ENCODE data around the gene TRAPPC10.

Gene TRAPPC10

DNA sequence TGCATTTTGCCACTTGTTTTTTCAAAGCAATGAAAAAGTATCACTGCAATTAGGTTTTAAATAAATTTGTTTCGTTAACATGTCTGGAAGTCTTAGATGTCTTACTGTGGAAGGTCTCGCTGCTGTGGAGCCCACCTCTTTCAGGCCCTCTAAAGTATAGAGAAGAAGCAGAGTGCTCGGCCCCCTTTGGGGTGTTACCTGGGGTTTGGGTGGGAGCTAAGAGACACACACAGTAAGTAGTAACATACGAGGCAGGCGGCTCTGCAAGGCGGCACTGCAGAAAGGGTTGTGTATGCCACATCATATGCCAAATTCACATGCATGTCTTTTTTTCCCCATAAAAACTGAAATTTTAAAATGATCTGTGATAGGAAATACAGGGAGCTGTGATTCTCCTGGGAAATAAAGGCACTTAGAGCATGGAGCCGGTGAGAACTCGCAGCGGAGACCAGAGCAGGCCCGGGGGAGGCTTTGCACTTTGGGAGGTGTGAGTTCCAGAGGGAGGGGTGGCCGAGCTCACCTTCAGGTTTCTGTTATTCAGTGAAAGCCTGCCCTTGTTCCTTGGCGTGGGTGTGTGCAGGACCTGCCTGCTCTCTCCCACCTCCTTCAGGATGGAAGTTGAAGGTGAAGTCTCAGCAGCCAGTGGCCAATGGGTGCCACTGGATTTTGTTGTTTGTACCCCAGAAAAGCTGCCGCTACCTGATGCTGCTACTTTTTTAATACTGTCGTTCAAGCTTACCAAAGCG, 59.4 kb downstream of the TRAPPC10 start:
- Histone ChIP-seq H3K14ac (ENCODE audit: low read length) (no peak overlapping the region), H4K91ac (ENCODE audit: low read depth, low read length) (no peak overlapping the region), H3K79me1 (ENCODE audit: low read length) (no peaks in the 10 kb centered on the region), H4K8ac (ENCODE audit: low read depth, low read length) (no peak overlapping the region), H3K36me3 (ENCODE audit: control insufficient read depth in 1 of 2, insufficient read depth in 2 of 2, low read length in 2 of 2) (peaks cover 29 to 32% of the 10 kb centered on the region in 2 experiments), H3K4ac (ENCODE audit: low read depth, low read length) (no peak overlapping the region), H2BK120ac (ENCODE audit: insufficient read depth, low read length, poor library complexity) (no peak overlapping the region), H4K12ac (ENCODE audit: low read depth, low read length) (no peak overlapping the region), H3K23ac (ENCODE audit: low read length) (no peak overlapping the region), H3K18ac (ENCODE audit: low read length) (no peak overlapping the region), H3K4me3 (ENCODE audit: low read depth, low read length) (no peak overlapping the region), H2BK5ac (ENCODE audit: low read depth, low read length, poor library complexity) (no peak overlapping the region), H2BK12ac (ENCODE audit: low read length) (no peak overlapping the region), H3K27me3 (ENCODE audit: insufficient read depth, low read length) (no peaks in the 10 kb centered on the region), H3K27ac (ENCODE audit: low read depth, low read length) (no peak overlapping the region), H3K4me1 (ENCODE audit: control insufficient read depth in 1 of 2, insufficient read depth in 2 of 2, low read length in 2 of 2) (no peaks in the 10 kb centered on the region), H2AFZ (ENCODE audit: insufficient read depth, low read length, poor library complexity) (no peak overlapping the region), H3K9ac (ENCODE audit: low read length) (no peak overlapping the region), H2AK5ac (ENCODE audit: low read length) (no peak overlapping the region), H3K9me3 (ENCODE audit: insufficient read depth, low read depth, low read length) (no peaks in the 10 kb centered on the region), H3K79me2 (ENCODE audit: control insufficient read depth, insufficient read depth, low read length, poor library complexity) (no peaks in the 10 kb centered on the region), H3K4me2 (ENCODE audit: low read length) (no peak overlapping the region)
- no CpG with 5 or more reads among the region's 15 CpGs for WGBS (ENCODE audit: extremely low coverage, insufficient coverage, insufficient read length)
- no peak for DNase-seq

- H3K4me2 ChIP-seq (ENCODE audit: low read length): no peak overlapping the region
- H4K8ac ChIP-seq (ENCODE audit: low read depth, low read length): no peak overlapping the region
- H3K18ac ChIP-seq (ENCODE audit: low read length): no peak overlapping the region
- peaks cover 27 to 31% of the 10 kb centered on the region in 2 experiments for H3K36me3 ChIP-seq (ENCODE audit: control insufficient read depth in 1 of 2, insufficient read depth in 2 of 2, low read length in 2 of 2)
- H3K27ac ChIP-seq (ENCODE audit: low read depth, low read length): no peak overlapping the region
- no peak overlapping the region for H2BK120ac ChIP-seq (ENCODE audit: insufficient read depth, low read length, poor library complexity)
- no peak overlapping the region for H3K9ac ChIP-seq (ENCODE audit: low read length)
- no peak overlapping the region for H4K91ac ChIP-seq (ENCODE audit: low read depth, low read length)
- no peak overlapping the region for H3K4me3 ChIP-seq (ENCODE audit: low read depth, low read length)
- no CpG with 5 or more reads among the region's 15 CpGs for WGBS (ENCODE audit: extremely low coverage, insufficient coverage, insufficient read length)
- no peaks in the 10 kb centered on the region for H3K27me3 ChIP-seq (ENCODE audit: insufficient read depth, low read length)
- no peaks in the 10 kb centered on the region for H3K79me2 ChIP-seq (ENCODE audit: control insufficient read depth, insufficient read depth, low read length, poor library complexity)
- H3K79me1 ChIP-seq (ENCODE audit: low read length): no peaks in the 10 kb centered on the region
- H3K4me1 ChIP-seq (ENCODE audit: control insufficient read depth in 1 of 2, insufficient read depth in 2 of 2, low read length in 2 of 2): no peaks in the 10 kb centered on the region
- no peak overlapping the region for H3K14ac ChIP-seq (ENCODE audit: low read length)
- no peak overlapping the region for H4K12ac ChIP-seq (ENCODE audit: low read depth, low read length)
- DNase-seq: peak in 1 of 2 donors; percentile 6
- H2AFZ ChIP-seq (ENCODE audit: insufficient read depth, low read length, poor library complexity): no peak overlapping the region
- H2AK5ac ChIP-seq (ENCODE audit: low read length): no peak overlapping the region
- no peak overlapping the region for H2BK12ac ChIP-seq (ENCODE audit: low read length)
- no peak overlapping the region for H3K23ac ChIP-seq (ENCODE audit: low read length)
- no peak overlapping the region for H3K4ac ChIP-seq (ENCODE audit: low read depth, low read length)
- H3K9me3 ChIP-seq (ENCODE audit: insufficient read depth, low read depth, low read length): no peaks in the 10 kb centered on the region
- no peak overlapping the region for H2BK5ac ChIP-seq (ENCODE audit: low read depth, low read length, poor library complexity)
Measured at GRCh38 chr21:44072111-44072510, 60.0 kb downstream of the TRAPPC10 start.

- H3K36me3 ChIP-seq (ENCODE audit: control insufficient read depth in 1 of 2, insufficient read depth in 2 of 2, low read length in 2 of 2): peaks cover 30% of the 10 kb centered on the region in 2 experiments
- no peaks in the 10 kb centered on the region for H3K27me3 ChIP-seq (ENCODE audit: insufficient read depth, low read length)
- H3K14ac ChIP-seq (ENCODE audit: low read length): no peak overlapping the region
- H3K79me2 ChIP-seq (ENCODE audit: control insufficient read depth, insufficient read depth, low read length, poor library complexity): no peaks in the 10 kb centered on the region
- H2BK12ac ChIP-seq (ENCODE audit: low read length): no peak overlapping the region
- H4K91ac ChIP-seq (ENCODE audit: low read depth, low read length): no peak overlapping the region
- H2AK5ac ChIP-seq (ENCODE audit: low read length): no peak overlapping the region
- H2BK5ac ChIP-seq (ENCODE audit: low read depth, low read length, poor library complexity): no peak overlapping the region
- no peak overlapping the region for H3K9ac ChIP-seq (ENCODE audit: low read length)
- no peaks in the 10 kb centered on the region for H3K79me1 ChIP-seq (ENCODE audit: low read length)
- no peak overlapping the region for H4K8ac ChIP-seq (ENCODE audit: low read depth, low read length)
- no peaks in the 10 kb centered on the region for H3K9me3 ChIP-seq (ENCODE audit: insufficient read depth, low read depth, low read length)
- no peak overlapping the region for H2AFZ ChIP-seq (ENCODE audit: insufficient read depth, low read length, poor library complexity)
- H3K4me2 ChIP-seq (ENCODE audit: low read length): no peak overlapping the region
- H3K4ac ChIP-seq (ENCODE audit: low read depth, low read length): no peak overlapping the region
- no peaks in the 10 kb centered on the region for H3K4me1 ChIP-seq (ENCODE audit: control insufficient read depth in 1 of 2, insufficient read depth in 2 of 2, low read length in 2 of 2)
- no peak overlapping the region for H3K27ac ChIP-seq (ENCODE audit: low read depth, low read length)
- H3K4me3 ChIP-seq (ENCODE audit: low read depth, low read length): no peak overlapping the region
- no CpG with 5 or more reads among the region's 11 CpGs for WGBS (ENCODE audit: extremely low coverage, insufficient coverage, insufficient read length)
- H4K12ac ChIP-seq (ENCODE audit: low read depth, low read length): no peak overlapping the region
- H3K23ac ChIP-seq (ENCODE audit: low read length): no peak overlapping the region
- no peak overlapping the region for H2BK120ac ChIP-seq (ENCODE audit: insufficient read depth, low read length, poor library complexity)
- no peak for DNase-seq
- no peak overlapping the region for H3K18ac ChIP-seq (ENCODE audit: low read length)
Measured at GRCh38 chr21:44074315-44074958, 62.3 kb downstream of the TRAPPC10 start.

DNA sequence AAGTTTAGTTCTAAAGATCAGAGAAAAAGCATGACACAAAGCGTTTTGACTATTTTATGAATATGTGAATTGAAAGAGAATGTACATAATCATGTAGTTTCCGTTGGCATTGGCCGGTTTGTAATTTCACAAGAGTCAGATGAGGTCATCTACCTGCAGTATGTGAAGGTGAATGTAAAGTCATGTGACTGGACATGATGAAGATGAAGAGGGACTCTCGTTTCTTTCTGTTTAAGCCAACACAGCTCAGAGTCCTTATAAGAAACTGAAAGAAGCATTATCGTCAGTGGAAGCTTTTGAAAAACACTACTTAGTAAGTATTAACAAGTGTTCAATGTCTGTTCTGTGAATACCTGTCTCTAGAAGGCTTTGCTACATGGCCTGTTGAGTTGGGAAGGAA, 64.2 kb downstream of the TRAPPC10 start:
- Histone ChIP-seq H2BK12ac (ENCODE audit: low read length) (no peak overlapping the region), H3K36me3 (ENCODE audit: control insufficient read depth in 1 of 2, insufficient read depth in 2 of 2, low read length in 2 of 2) (peaks cover 29 to 39% of the 10 kb centered on the region in 2 experiments), H3K14ac (ENCODE audit: low read length) (no peak overlapping the region), H2BK5ac (ENCODE audit: low read depth, low read length, poor library complexity) (no peak overlapping the region), H3K18ac (ENCODE audit: low read length) (no peak overlapping the region), H3K27ac (ENCODE audit: low read depth, low read length) (no peak overlapping the region), H4K91ac (ENCODE audit: low read depth, low read length) (no peak overlapping the region), H2AFZ (ENCODE audit: insufficient read depth, low read length, poor library complexity) (no peak overlapping the region), H2AK5ac (ENCODE audit: low read length) (no peak overlapping the region), H3K4me3 (ENCODE audit: low read depth, low read length) (no peak overlapping the region), H2BK120ac (ENCODE audit: insufficient read depth, low read length, poor library complexity) (no peak overlapping the region), H3K4me1 (ENCODE audit: control insufficient read depth in 1 of 2, insufficient read depth in 2 of 2, low read length in 2 of 2) (no peaks in the 10 kb centered on the region), H3K79me2 (ENCODE audit: control insufficient read depth, insufficient read depth, low read length, poor library complexity) (no peaks in the 10 kb centered on the region), H3K23ac (ENCODE audit: low read length) (no peak overlapping the region), H3K79me1 (ENCODE audit: low read length) (no peaks in the 10 kb centered on the region), H3K4me2 (ENCODE audit: low read length) (no peak overlapping the region), H3K9ac (ENCODE audit: low read length) (no peak overlapping the region), H3K27me3 (ENCODE audit: insufficient read depth, low read length) (no peaks in the 10 kb centered on the region), H3K4ac (ENCODE audit: low read depth, low read length) (no peak overlapping the region), H3K9me3 (ENCODE audit: insufficient read depth, low read depth, low read length) (no peaks in the 10 kb centered on the region), H4K12ac (ENCODE audit: low read depth, low read length) (no peak overlapping the region), H4K8ac (ENCODE audit: low read depth, low read length) (no peak overlapping the region)
- DNase-seq: peak in 1 of 2 donors; percentile 39
- WGBS (ENCODE audit: extremely low coverage, insufficient coverage, insufficient read length): no CpG with 5 or more reads among the region's 5 CpGs

Data from trophoblast cell (in vitro differentiated cells and primary cell).